Kidney (tissue), 14 donors: ENCODE results near the gene AKR1A1. TPM values are rescaled to one million over a fixed set of nuclear protein-coding genes. Genes with fewer than 3 reads are reported as not detected.

Experiments
- DNase-seq, 5 donors: peaks; one replicate each; pipeline ENCODE4 v3.0.0-alpha.2; 2013 to 2020
- FAIRE-seq: peaks from 2 replicates; lab custom pipeline; 2012; peaks lifted over from hg19 to GRCh38; lab: Jason Lieb, UNC
- H3K27ac ChIP-seq, 2 donors: one replicate each; pipeline ENCODE4 v1.7.0; 2013; ENCODE audit warnings: low read depth in 2 of 2, low read length in 2 of 2, inconsistent platforms in 1 of 2
- H3K27me3 ChIP-seq: one replicate; pipeline ENCODE4 v1.7.1; 2013; ENCODE audit warnings: low read length, inconsistent platforms; ENCODE audit not compliant: control insufficient read depth, insufficient read depth
- H3K36me3 ChIP-seq, 3 donors: one replicate each; pipeline versions ENCODE4 v1.7.0 to v1.7.1; 2013; ENCODE audit warnings: low read length in 3 of 3, control low read depth in 1 of 3, inconsistent platforms in 1 of 3; ENCODE audit not compliant: insufficient read depth in 3 of 3, control insufficient read depth in 2 of 3
- H3K4me1 ChIP-seq, 3 donors: one replicate each; pipeline versions ENCODE4 v1.7.0 to v1.7.1; 2013; ENCODE audit warnings: low read length in 3 of 3, inconsistent platforms in 1 of 3, low read depth in 1 of 3; ENCODE audit not compliant: control insufficient read depth in 2 of 3, insufficient read depth in 2 of 3
- H3K4me3 ChIP-seq, 3 donors: one replicate each; pipeline versions ENCODE4 v1.7.0 to v1.8.1; 2013; ENCODE audit warnings: low read length in 3 of 3, control low read depth in 1 of 3, inconsistent platforms in 1 of 3
- H3K9ac ChIP-seq, 3 donors: one replicate each; pipeline versions ENCODE4 v1.7.0 to v1.7.1; 2013; ENCODE audit warnings: low read length in 3 of 3, control low read depth in 1 of 3, inconsistent platforms in 1 of 3
- H3K9me3 ChIP-seq, 3 donors: one replicate each; pipeline versions ENCODE4 v1.7.0 to v1.7.1; 2013; ENCODE audit warnings: low read length in 3 of 3, control low read depth in 1 of 3, inconsistent platforms in 1 of 3; ENCODE audit not compliant: control insufficient read depth in 2 of 3, insufficient read depth in 1 of 3
- CTCF ChIP-seq: IDR thresholded peaks from 3 replicates; pipeline ENCODE4 v1.5.1; 2012; ENCODE audit warnings: mild to moderate bottlenecking, moderate library complexity, borderline replicate concordance; ENCODE audit not compliant: insufficient read depth; ENCODE audit errors: extremely low read depth
- intact Hi-C: fragments of 100-400 bp; cut with DNase I; formaldehyde crosslinking; loops from one replicate; pipeline ENCODE4 v1.11.1; 2022
- polyA plus RNA-seq: library from polyadenylated mRNA; stranded (reverse); fragments of 350-450 nt; fragmentation: Illumina TruSeq; extraction: RNeasy Lipid Tissue Mini Kit (QIAGEN cat#74804); gene quantifications from one replicate; pipeline ENCODE4 v1.2.3, GENCODE V29; 2014; ENCODE audit warnings: low read depth, low replicate concordance; ENCODE audit not compliant: insufficient read depth
- total RNA-seq: library from RNA; stranded (reverse); fragmentation: NEBNext Ultra II Directional; extraction: Animal tissue kit (Norgen Biotek cat#: 25700); gene quantifications from one replicate; pipeline ENCODE4 v1.2.1, GENCODE V29; 2021
- donor health status: control.
- donor health status: control.
- donor health status: control.
- donor health status: control.
- donor health status: control.
- donor health status: DM: yes; HTN: yes; CAD: no.
- donor health status: Normal renal cell carcinoma (clear cell type).

Gene AKR1A1
- total and polyA plus RNA-seq, 2 donors from 2014 or later: 147 to 431 TPM

DNA sequence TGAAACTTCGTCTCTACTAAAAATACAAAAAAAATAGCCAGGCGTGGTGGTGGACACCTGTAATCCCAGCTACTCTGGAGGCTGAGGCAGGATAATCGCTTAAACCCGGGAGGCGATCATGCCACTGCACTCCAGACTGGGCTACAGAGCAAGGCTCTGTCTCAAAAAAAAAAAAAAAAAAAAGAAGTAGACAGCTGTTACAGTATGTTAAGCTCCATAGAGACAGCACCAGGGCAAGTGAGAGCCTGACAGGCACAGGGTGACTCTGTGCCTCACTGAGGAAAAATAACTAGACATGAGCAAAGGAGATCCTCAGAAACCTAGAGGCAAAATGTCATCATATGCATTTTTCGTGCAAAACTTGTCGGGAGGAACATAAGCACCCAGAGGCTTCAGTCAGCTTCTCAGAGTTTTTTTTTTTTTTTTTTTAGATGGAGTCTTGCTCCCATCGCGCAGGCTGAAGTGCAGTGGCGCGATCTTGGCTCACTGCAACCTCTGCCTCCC lies 19.9 kb upstream of the AKR1A1 start:
- no peak for TF ChIP-seq CTCF
- no peaks in the 10 kb centered on the region for H3K9me3 ChIP-seq
- no peaks in the 10 kb centered on the region for H3K27me3 ChIP-seq
- FAIRE-seq: no peak
- no peak for DNase-seq
- H3K36me3 ChIP-seq: no peaks in the 10 kb centered on the region
- H3K4me1 ChIP-seq: no peaks in the 10 kb centered on the region
- no peak overlapping the region for H3K4me3 ChIP-seq
- intact Hi-C loops: no loop called here
- H3K27ac ChIP-seq: no peak overlapping the region
- no peak overlapping the region for H3K9ac ChIP-seq

DNA sequence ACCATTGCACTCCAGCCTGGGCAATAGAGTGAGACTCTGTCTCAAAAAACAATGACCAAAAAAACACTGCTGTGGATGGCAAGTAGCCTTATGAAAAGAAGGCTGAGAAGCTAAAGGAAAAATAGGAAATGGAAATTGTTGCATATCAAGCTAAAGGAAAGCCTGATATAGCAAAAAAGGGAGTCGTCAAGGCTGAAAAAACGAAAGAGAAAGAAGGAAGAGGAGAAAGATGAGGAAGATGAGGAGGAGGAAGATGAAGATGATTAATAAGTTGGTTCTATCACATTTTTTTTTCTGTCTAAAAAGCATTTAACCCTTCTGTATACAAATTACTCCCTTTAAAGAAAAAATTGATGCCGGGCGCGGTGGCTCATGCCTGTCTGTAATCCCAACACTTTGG lies 18.8 kb upstream of the AKR1A1 start:
- Histone ChIP-seq H3K27me3 (no peaks in the 10 kb centered on the region), H3K27ac (no peak overlapping the region), H3K4me1 (no peaks in the 10 kb centered on the region), H3K9me3 (no peaks in the 10 kb centered on the region), H3K4me3 (no peak overlapping the region), H3K36me3 (no peaks in the 10 kb centered on the region), H3K9ac (no peak overlapping the region)
- TF ChIP-seq CTCF: no peak
- FAIRE-seq (no peak), DNase-seq (no peak)
- intact Hi-C loops: no loop called here

DNA sequence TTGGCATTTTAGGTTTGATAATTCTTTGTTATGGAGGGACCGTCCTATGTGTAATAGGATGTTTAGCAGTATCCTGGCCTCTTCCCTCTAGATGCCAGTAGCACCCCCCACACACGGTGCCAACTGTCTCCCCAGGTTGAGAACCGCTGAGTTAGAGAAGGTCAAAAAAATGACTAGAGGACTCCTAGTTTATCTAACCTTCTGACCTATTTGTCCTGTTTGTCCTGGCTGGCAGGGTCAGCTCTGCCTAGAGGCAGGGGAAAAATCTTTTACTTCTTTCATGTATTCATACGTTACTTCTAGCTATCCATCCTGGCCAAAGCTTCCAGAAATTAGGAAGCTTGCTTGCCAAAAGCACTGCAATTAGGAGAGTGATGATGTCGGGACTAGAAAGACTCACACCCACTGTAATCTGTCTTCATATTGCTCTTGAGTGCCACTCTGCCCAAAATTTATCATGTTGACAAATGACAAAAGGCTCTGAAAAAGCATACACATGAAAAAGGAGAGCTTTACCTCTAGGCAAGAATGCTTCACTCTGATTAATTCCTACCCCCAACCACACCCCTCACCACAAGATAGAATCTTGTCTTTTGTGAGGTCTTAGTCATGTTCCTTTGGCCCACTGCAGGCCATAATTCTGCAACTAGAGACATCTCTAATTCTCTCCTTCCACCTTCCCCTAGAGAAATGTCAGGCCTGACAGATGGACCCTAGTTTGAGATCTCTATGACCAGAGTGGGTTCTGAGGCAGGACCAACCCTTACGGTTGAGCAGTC lies 14.4 kb upstream of the AKR1A1 start:
- no peak overlapping the region for H3K9ac ChIP-seq
- DNase-seq: no peak
- no peak for FAIRE-seq
- no peaks in the 10 kb centered on the region for H3K27me3 ChIP-seq
- TF ChIP-seq CTCF: no peak
- no peaks in the 10 kb centered on the region for H3K36me3 ChIP-seq
- no peak overlapping the region for H3K4me3 ChIP-seq
- H3K9me3 ChIP-seq: no peaks in the 10 kb centered on the region
- intact Hi-C loops: no loop called here
- H3K4me1 ChIP-seq: no peaks in the 10 kb centered on the region
- H3K27ac ChIP-seq: no peak overlapping the region
